ENCODE measurements around the gene SLC1A2.

- TF ChIP-seq, protein P1, sequence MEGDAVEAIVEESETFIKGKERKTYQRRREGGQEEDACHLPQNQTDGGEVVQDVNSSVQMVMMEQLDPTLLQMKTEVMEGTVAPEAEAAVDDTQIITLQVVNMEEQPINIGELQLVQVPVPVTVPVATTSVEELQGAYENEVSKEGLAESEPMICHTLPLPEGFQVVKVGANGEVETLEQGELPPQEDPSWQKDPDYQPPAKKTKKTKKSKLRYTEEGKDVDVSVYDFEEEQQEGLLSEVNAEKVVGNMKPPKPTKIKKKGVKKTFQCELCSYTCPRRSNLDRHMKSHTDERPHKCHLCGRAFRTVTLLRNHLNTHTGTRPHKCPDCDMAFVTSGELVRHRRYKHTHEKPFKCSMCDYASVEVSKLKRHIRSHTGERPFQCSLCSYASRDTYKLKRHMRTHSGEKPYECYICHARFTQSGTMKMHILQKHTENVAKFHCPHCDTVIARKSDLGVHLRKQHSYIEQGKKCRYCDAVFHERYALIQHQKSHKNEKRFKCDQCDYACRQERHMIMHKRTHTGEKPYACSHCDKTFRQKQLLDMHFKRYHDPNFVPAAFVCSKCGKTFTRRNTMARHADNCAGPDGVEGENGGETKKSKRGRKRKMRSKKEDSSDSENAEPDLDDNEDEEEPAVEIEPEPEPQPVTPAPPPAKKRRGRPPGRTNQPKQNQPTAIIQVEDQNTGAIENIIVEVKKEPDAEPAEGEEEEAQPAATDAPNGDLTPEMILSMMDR (conservative IDR thresholded peaks at IDR 0.05; ENCODE audit: low read depth, low read length) = no peak
- TF ChIP-seq EZH2 (IDR thresholded peaks at IDR 0.05; ENCODE audit: borderline replicate concordance, low read depth, low read length, poor library complexity, severe bottlenecking) = no peak
Measured at GRCh38 chr11:35235936-35236666, 183.3 kb downstream of the SLC1A2 start.
